ENCODE data around the gene KLHL25.
A peak's percentile ranks its signal among the peaks of the same experiment; 100 is the strongest.

The KLHL25 gene

GRCh38 chr15:85761635-85762034 lies 33.1 kb downstream of the KLHL25 start:
- Histone ChIP-seq H3K4me1 (ENCODE audit: insufficient read depth, poor library complexity, severe bottlenecking) (peaks cover 20% of the 10 kb centered on the region), H3K36me3 (ENCODE audit: low read depth) (no peaks in the 10 kb centered on the region), H3K27ac (ENCODE audit: poor library complexity, severe bottlenecking) (peak overlapping the region; percentile 0), H3K27me3 (ENCODE audit: insufficient read depth, poor library complexity, severe bottlenecking) (no peaks in the 10 kb centered on the region), H3K4me3 (ENCODE audit: severe bottlenecking) (no peak overlapping the region), H3K9me3 (ENCODE audit: severe bottlenecking) (no peaks in the 10 kb centered on the region)
- no peak for TF ChIP-seq CTCF (IDR thresholded peaks at IDR 0.05; ENCODE audit: poor library complexity, severe bottlenecking)
- ATAC-seq (ENCODE audit: low read depth) (peak; percentile 71), DNase-seq (ENCODE audit: low spot score) (no peak)

- Histone ChIP-seq H3K9me3 (ENCODE audit: severe bottlenecking) (no peaks in the 10 kb centered on the region), H3K4me3 (ENCODE audit: severe bottlenecking) (no peak overlapping the region), H3K27ac (ENCODE audit: poor library complexity, severe bottlenecking) (no peak overlapping the region), H3K27me3 (ENCODE audit: insufficient read depth, poor library complexity, severe bottlenecking) (no peaks in the 10 kb centered on the region), H3K4me1 (ENCODE audit: insufficient read depth, poor library complexity, severe bottlenecking) (peaks cover 20% of the 10 kb centered on the region), H3K36me3 (ENCODE audit: low read depth) (no peaks in the 10 kb centered on the region)
- ATAC-seq (ENCODE audit: low read depth) (no peak), DNase-seq (ENCODE audit: low spot score) (no peak)
- TF ChIP-seq CTCF (IDR thresholded peaks at IDR 0.05; ENCODE audit: poor library complexity, severe bottlenecking), result peak; percentile 36
Observed at GRCh38 chr15:85760531-85761371, 34.0 kb downstream of the KLHL25 start.

GRCh38 chr15:85760049-85760448 lies 34.7 kb downstream of the KLHL25 start:
- H3K9me3 ChIP-seq (ENCODE audit: severe bottlenecking), result no peaks in the 10 kb centered on the region
- H3K27me3 ChIP-seq (ENCODE audit: insufficient read depth, poor library complexity, severe bottlenecking), result no peaks in the 10 kb centered on the region
- no peak for TF ChIP-seq CTCF (IDR thresholded peaks at IDR 0.05; ENCODE audit: poor library complexity, severe bottlenecking)
- H3K27ac ChIP-seq (ENCODE audit: poor library complexity, severe bottlenecking), result no peak overlapping the region
- peaks cover 20% of the 10 kb centered on the region for H3K4me1 ChIP-seq (ENCODE audit: insufficient read depth, poor library complexity, severe bottlenecking)
- ATAC-seq (ENCODE audit: low read depth), result no peak
- no peak for DNase-seq (ENCODE audit: low spot score)
- H3K36me3 ChIP-seq (ENCODE audit: low read depth), result no peaks in the 10 kb centered on the region
- no peak overlapping the region for H3K4me3 ChIP-seq (ENCODE audit: severe bottlenecking)

GRCh38 chr15:85759376-85759775 lies 35.3 kb downstream of the KLHL25 start:
- no peaks in the 10 kb centered on the region for H3K9me3 ChIP-seq (ENCODE audit: severe bottlenecking)
- TF ChIP-seq CTCF (IDR thresholded peaks at IDR 0.05; ENCODE audit: poor library complexity, severe bottlenecking), result no peak
- ATAC-seq (ENCODE audit: low read depth) (no peak), DNase-seq (ENCODE audit: low spot score) (no peak)
- H3K36me3 ChIP-seq (ENCODE audit: low read depth), result no peaks in the 10 kb centered on the region
- peaks cover 17% of the 10 kb centered on the region for H3K4me1 ChIP-seq (ENCODE audit: insufficient read depth, poor library complexity, severe bottlenecking)
- no peak overlapping the region for H3K4me3 ChIP-seq (ENCODE audit: severe bottlenecking)
- H3K27ac ChIP-seq (ENCODE audit: poor library complexity, severe bottlenecking), result no peak overlapping the region
- H3K27me3 ChIP-seq (ENCODE audit: insufficient read depth, poor library complexity, severe bottlenecking), result no peaks in the 10 kb centered on the region

- ATAC-seq (ENCODE audit: low read depth) (no peak), DNase-seq (ENCODE audit: low spot score) (no peak)
- H3K27ac ChIP-seq (ENCODE audit: poor library complexity, severe bottlenecking), result no peak overlapping the region
- H3K36me3 ChIP-seq (ENCODE audit: low read depth), result no peaks in the 10 kb centered on the region
- no peak overlapping the region for H3K4me3 ChIP-seq (ENCODE audit: severe bottlenecking)
- H3K27me3 ChIP-seq (ENCODE audit: insufficient read depth, poor library complexity, severe bottlenecking), result no peaks in the 10 kb centered on the region
- H3K9me3 ChIP-seq (ENCODE audit: severe bottlenecking), result no peaks in the 10 kb centered on the region
- peaks cover 14% of the 10 kb centered on the region for H3K4me1 ChIP-seq (ENCODE audit: insufficient read depth, poor library complexity, severe bottlenecking)
- no peak for TF ChIP-seq CTCF (IDR thresholded peaks at IDR 0.05; ENCODE audit: poor library complexity, severe bottlenecking)
Observed at GRCh38 chr15:85758655-85758978, 36.1 kb downstream of the KLHL25 start.
